Vagina (tissue), 2 donors: ENCODE data around the gene ACTA1. TPM values are rescaled to one million over a fixed set of nuclear protein-coding genes. Genes with fewer than 3 reads are reported as not detected.
"Not testable (repeated sequence)": the region's sequence is repeated elsewhere in the genome, so short reads cannot be mapped to it uniquely, and the experiment has no call there.

ENCODE experiments used
- DNase-seq, 2 donors: peaks; one replicate each; pipeline ENCODE4 v3.0.0-alpha.2; 2017; ENCODE audit errors: extremely low spot score in 2 of 2
- H3K27ac ChIP-seq: fragments of 200-600 bp; sonication (generic); one replicate; pipeline ENCODE4 v1.5.1; 2019
- H3K27me3 ChIP-seq: fragments of 200-600 bp; sonication (generic); one replicate; pipeline ENCODE4 v1.5.1; 2019
- H3K36me3 ChIP-seq, 2 donors: fragments of 200-600 bp; sonication (generic); one replicate each; pipeline ENCODE4 v1.5.1; 2017 to 2019
- H3K4me1 ChIP-seq: fragments of 200-600 bp; sonication (generic); one replicate; pipeline ENCODE4 v1.5.1; 2019
- H3K4me3 ChIP-seq, 2 donors: fragments of 200-600 bp; sonication (generic); 1 replicate in 1 of 2; 2 replicates in 1 of 2; pipeline ENCODE4 v1.5.1; 2016 to 2019
- H3K9me3 ChIP-seq: fragments of 200-600 bp; sonication (generic); one replicate; pipeline ENCODE4 v1.5.1; 2019
- CTCF ChIP-seq, 3 experiments: fragments of 450-650 bp in 2 of 3; fragments of 200-600 bp in 1 of 3; sonication (generic) in 1 of 3; IDR thresholded peaks; one replicate each; pipeline ENCODE4 v1.5.1; 2017 to 2019; ENCODE audit warnings: antibody characterized with exemption in 3 of 3, mild to moderate bottlenecking in 2 of 3, moderate library complexity in 2 of 3
- POLR2A ChIP-seq, 2 donors: fragments of 450-650 bp; IDR thresholded peaks; one replicate each; pipeline ENCODE4 v1.6.1; 2017; ENCODE audit warnings: antibody characterized with exemption in 2 of 2, mild to moderate bottlenecking in 2 of 2, moderate library complexity in 2 of 2
- POLR2AphosphoS5 ChIP-seq, 2 donors: sonication (generic); formaldehyde crosslinking; IDR thresholded peaks; one replicate each; pipeline ENCODE4 v1.9.0; 2017; ENCODE audit warnings: antibody characterized with exemption in 2 of 2, mild to moderate bottlenecking in 2 of 2, low read depth in 1 of 2; ENCODE audit not compliant: insufficient read depth in 1 of 2
- intact Hi-C: fragments of 100-400 bp; cut with DNase I; formaldehyde crosslinking; loops from one replicate; pipeline ENCODE4 v1.15.1; 2023
- total RNA-seq: library from RNA; depleted of rRNA; stranded (reverse); fragments of >200 nt; gene quantifications from one replicate; pipeline ENCODE4 v1.2.3, GENCODE V29; 2016

Gene ACTA1
- total RNA-seq = not detected

GRCh38 chr1:229434005-229434640 is at the start of gene ACTA1:
TSS of gene ACTA1 (minus strand) at chr1:229434094. CDS start at chr1:229433115, 979 bp downstream.
- Histone ChIP-seq H3K9me3 (no peaks in the 10 kb centered on the region), H3K36me3 (no peaks in the 10 kb centered on the region), H3K4me1 (peaks cover 37% of the 10 kb centered on the region), H3K4me3 (no peak within 1 kb of the TSS), H3K27ac (no peak within 1 kb of the TSS), H3K27me3 (peaks cover 33% of the 10 kb centered on the region)
- TF ChIP-seq POLR2A (IDR thresholded peaks at IDR 0.05) = no peak
- intact Hi-C loops = no loop called here
- no peak for DNase-seq

GRCh38 chr1:229482511-229482910 is 48.6 kb upstream of the ACTA1 start:
- no peaks in the 10 kb centered on the region for H3K4me1 ChIP-seq
- H3K36me3 ChIP-seq = peaks cover 0 to 76% of the 10 kb centered on the region in 2 donors
- TF ChIP-seq POLR2A (IDR thresholded peaks at IDR 0.05) = no peak
- TF ChIP-seq POLR2AphosphoS5 (IDR thresholded peaks at IDR 0.05; ENCODE audit: insufficient read depth in 1 of 2, low read depth in 1 of 2) = no peak
- TF ChIP-seq CTCF (IDR thresholded peaks at IDR 0.05) = no peak
- H3K27me3 ChIP-seq = no peaks in the 10 kb centered on the region
- no peak overlapping the region for H3K4me3 ChIP-seq
- no peaks in the 10 kb centered on the region for H3K9me3 ChIP-seq
- no peak for DNase-seq
- H3K27ac ChIP-seq = no peak overlapping the region
- intact Hi-C loops = loop anchor here (10.0 kb wide), 1 partner anchor 228 kb away; no protein-coding TSS in a partner anchor

- Histone ChIP-seq H3K9me3 (no peaks in the 10 kb centered on the region), H3K36me3 (peaks cover 0 to 70% of the 10 kb centered on the region in 2 donors)
- intact Hi-C loops = loop anchor here (10.0 kb wide), 1 partner anchor 226 kb away; no protein-coding TSS in a partner anchor
Observed at GRCh38 chr1:229480495-229480894, 46.6 kb upstream of the ACTA1 start.

GRCh38 chr1:229479660-229480399 is 45.9 kb upstream of the ACTA1 start:
- Histone ChIP-seq H3K36me3 (peaks cover 0 to 72% of the 10 kb centered on the region in 2 donors), H3K9me3 (no peaks in the 10 kb centered on the region), H3K27me3 (no peaks in the 10 kb centered on the region), H3K4me3 (no peak overlapping the region), H3K4me1 (no peaks in the 10 kb centered on the region), H3K27ac (no peak overlapping the region)
- DNase-seq = no peak
- intact Hi-C loops = loop anchor here (10.0 kb wide), 1 partner anchor 225 kb away; no protein-coding TSS in a partner anchor
- TF ChIP-seq POLR2A (IDR thresholded peaks at IDR 0.05) (no peak), POLR2AphosphoS5 (IDR thresholded peaks at IDR 0.05; ENCODE audit: insufficient read depth in 1 of 2, low read depth in 1 of 2) (no peak), CTCF (IDR thresholded peaks at IDR 0.05) (no peak)

More at GRCh38 chr1:229480495-229480894, 46.6 kb upstream of the ACTA1 start:
- no peaks in the 10 kb centered on the region for H3K4me1 ChIP-seq
- H3K27me3 ChIP-seq = no peaks in the 10 kb centered on the region
- no peak overlapping the region for H3K27ac ChIP-seq
- no peak for TF ChIP-seq CTCF (IDR thresholded peaks at IDR 0.05)
- H3K4me3 ChIP-seq = no peak overlapping the region
- DNase-seq = no peak

GRCh38 chr1:229478852-229479251 is 45.0 kb upstream of the ACTA1 start:
- intact Hi-C loops = no loop called here
- no peaks in the 10 kb centered on the region for H3K9me3 ChIP-seq
- H3K4me3 ChIP-seq = no peak overlapping the region
- no peak for TF ChIP-seq CTCF (IDR thresholded peaks at IDR 0.05)
- no peak for TF ChIP-seq POLR2AphosphoS5 (IDR thresholded peaks at IDR 0.05; ENCODE audit: insufficient read depth in 1 of 2, low read depth in 1 of 2)
- TF ChIP-seq POLR2A (IDR thresholded peaks at IDR 0.05) = no peak
- H3K27ac ChIP-seq = no peak overlapping the region
- no peaks in the 10 kb centered on the region for H3K4me1 ChIP-seq
- DNase-seq = no peak
- peaks cover 0 to 75% of the 10 kb centered on the region in 2 donors for H3K36me3 ChIP-seq
- no peaks in the 10 kb centered on the region for H3K27me3 ChIP-seq

- H3K9me3 ChIP-seq, H3K27me3 ChIP-seq, H3K27ac ChIP-seq, H3K4me3 ChIP-seq, DNase-seq, intact Hi-C loops, H3K4me1 ChIP-seq: not testable (repeated sequence)
- peaks cover 0 to 73% of the 10 kb centered on the region in 2 donors for H3K36me3 ChIP-seq
Observed at GRCh38 chr1:229475859-229476258, 42.0 kb upstream of the ACTA1 start.
